NB4 (cell line): Measurements from ENCODE around the gene UBE2D3.

ENCODE experiments used
- DNase-seq: peaks from one replicate; pipeline ENCODE4 v3.0.0; 2010; ENCODE audit warnings: low read depth
- H3K4me3 ChIP-seq: one replicate; pipeline ENCODE4 v1.5.1; 2011; ENCODE audit warnings: mild to moderate bottlenecking, low read depth, low read length, moderate library complexity
- MYC ChIP-seq: IDR thresholded peaks from 2 replicates; pipeline ENCODE4 v1.6.1; 2011; ENCODE audit warnings: low read depth, low read length
- POLR2A ChIP-seq: IDR thresholded peaks from 2 replicates; pipeline ENCODE4 v1.6.1; 2011; ENCODE audit warnings: mild to moderate bottlenecking; ENCODE audit not compliant: insufficient read length; ENCODE audit errors: extremely low read depth
- TF ChIP-seq, protein P1 (sequence below): IDR thresholded peaks from 2 replicates; pipeline ENCODE4 v1.6.1; 2011; ENCODE audit warnings: low read depth, low read length
- TF ChIP-seq, protein P2 (sequence below): IDR thresholded peaks from one replicate; pipeline ENCODE4 v1.5.1; 2012; ENCODE audit warnings: low read depth, low read length

Gene UBE2D3

DNA sequence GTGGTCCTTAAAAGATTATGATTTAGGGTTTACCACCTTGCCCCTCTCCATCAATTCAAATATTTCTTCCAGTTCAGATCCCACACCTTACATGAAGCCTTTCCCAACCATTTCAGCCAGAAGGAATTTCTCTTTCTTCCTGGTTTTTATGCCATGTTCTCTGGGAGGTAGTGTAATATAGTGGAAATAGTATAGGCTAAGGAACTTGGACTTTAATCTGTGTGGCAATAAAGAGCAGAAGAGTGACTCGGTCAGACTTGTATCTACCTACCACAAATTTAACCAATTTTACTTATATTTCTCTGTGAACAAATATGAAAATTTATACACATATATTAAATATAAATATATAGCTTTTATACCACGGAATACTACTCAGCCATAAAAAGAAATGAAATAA is 23.0 kb upstream of the UBE2D3 start:
- DNase-seq = no peak
- H3K4me3 ChIP-seq = no peak overlapping the region
- TF ChIP-seq MYC (no peak), POLR2A (no peak)
- TF ChIP-seq, protein P1, sequence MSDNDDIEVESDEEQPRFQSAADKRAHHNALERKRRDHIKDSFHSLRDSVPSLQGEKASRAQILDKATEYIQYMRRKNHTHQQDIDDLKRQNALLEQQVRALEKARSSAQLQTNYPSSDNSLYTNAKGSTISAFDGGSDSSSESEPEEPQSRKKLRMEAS = no peak
- TF ChIP-seq, protein P2, sequence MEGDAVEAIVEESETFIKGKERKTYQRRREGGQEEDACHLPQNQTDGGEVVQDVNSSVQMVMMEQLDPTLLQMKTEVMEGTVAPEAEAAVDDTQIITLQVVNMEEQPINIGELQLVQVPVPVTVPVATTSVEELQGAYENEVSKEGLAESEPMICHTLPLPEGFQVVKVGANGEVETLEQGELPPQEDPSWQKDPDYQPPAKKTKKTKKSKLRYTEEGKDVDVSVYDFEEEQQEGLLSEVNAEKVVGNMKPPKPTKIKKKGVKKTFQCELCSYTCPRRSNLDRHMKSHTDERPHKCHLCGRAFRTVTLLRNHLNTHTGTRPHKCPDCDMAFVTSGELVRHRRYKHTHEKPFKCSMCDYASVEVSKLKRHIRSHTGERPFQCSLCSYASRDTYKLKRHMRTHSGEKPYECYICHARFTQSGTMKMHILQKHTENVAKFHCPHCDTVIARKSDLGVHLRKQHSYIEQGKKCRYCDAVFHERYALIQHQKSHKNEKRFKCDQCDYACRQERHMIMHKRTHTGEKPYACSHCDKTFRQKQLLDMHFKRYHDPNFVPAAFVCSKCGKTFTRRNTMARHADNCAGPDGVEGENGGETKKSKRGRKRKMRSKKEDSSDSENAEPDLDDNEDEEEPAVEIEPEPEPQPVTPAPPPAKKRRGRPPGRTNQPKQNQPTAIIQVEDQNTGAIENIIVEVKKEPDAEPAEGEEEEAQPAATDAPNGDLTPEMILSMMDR = no peak

DNA sequence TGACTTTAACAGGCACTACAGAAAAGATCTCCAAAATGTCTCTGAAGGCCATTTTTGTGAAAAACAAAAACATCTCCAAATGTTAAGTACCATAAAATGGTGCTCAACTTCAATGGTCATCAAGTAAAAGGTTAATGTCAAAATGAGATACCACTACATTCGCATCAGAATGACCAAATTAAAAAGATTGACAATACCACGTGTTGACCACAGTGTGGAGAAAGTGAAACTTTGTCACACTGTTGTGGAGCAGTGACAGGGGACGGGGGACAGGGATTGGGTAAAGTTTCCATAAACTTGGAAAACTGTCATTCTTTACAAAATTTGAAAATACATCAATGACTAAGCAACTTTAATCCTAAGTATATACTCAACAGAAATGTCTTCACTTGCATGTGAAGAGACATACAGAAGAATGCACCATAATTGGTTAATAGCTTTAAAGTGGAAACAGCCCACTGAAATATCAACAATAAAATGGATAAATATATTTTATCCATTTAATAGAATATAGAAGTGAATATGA is 22.3 kb upstream of the UBE2D3 start:
- H3K4me3 ChIP-seq = no peak overlapping the region
- TF ChIP-seq, protein P2 = no peak
- TF ChIP-seq, protein P1 = no peak
- no peak for TF ChIP-seq POLR2A
- TF ChIP-seq MYC = no peak
- no peak for DNase-seq

DNA sequence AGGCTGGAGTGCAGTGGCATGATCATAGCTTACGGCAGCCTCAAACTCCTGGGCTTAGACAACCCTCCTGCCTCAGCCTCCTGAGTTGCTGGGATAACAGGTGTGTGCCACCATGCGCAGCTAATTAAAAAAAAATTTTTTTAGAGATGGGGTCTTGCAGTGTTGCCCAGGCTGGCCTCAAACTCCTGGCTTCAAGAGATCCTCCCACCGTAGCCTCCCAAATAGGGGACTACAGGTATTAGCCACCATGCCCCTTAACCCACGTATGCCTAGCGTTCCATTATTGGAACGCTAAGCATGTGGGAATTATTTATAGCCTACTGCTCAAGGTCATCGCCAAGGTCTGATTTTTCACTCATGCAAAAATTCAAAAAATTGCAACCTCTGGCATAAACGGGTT is 20.3 kb upstream of the UBE2D3 start:
- no peak for DNase-seq
- TF ChIP-seq, protein P2 = no peak
- TF ChIP-seq MYC (no peak), POLR2A (no peak)
- TF ChIP-seq, protein P1 = no peak
- no peak overlapping the region for H3K4me3 ChIP-seq

DNA sequence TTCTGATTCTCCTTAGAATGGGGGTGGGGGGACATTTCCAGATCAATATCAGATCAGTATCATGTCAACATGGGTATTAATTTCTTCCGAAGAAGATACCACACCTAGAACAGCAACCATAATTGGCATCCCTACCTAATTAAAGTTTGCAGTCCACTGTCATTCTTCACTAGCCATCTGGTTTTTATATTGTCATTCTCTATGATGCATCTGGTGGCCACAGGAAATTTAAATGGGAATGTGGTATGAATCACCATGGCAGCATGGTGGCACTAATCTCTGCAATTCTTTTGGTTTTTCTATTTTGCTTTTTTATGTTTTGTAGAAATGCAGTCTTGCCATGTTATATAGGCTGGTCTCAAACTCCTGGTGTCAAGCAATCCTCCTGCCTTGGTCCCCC is 16.6 kb upstream of the UBE2D3 start:
- H3K4me3 ChIP-seq = no peak overlapping the region
- no peak for DNase-seq
- TF ChIP-seq, protein P1 = no peak
- TF ChIP-seq POLR2A (no peak), MYC (no peak)
- TF ChIP-seq, protein P2 = no peak

DNA sequence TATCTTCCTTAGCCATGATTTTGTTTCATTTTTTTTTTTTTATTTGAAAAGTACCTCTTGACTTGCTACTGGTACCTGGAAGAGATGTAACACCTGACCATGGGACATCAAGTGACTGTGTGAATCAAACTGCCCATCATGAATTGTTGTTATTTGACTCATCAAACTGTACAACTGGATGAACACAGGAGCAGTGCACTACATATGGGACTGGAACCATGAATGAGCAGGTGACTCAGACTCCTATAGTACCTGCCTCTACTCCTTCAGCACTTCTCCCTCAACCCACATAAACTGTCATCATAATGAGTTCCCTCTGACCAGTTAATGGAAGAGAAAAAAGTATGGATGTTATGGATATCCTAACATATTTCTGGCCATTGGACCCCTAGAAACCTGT is 15.9 kb upstream of the UBE2D3 start:
- no peak overlapping the region for H3K4me3 ChIP-seq
- TF ChIP-seq, protein P1 = no peak
- TF ChIP-seq, protein P2 = no peak
- TF ChIP-seq POLR2A (no peak), MYC (no peak)
- DNase-seq = no peak
